ENCODE results near the gene PRSS23. TPM values are rescaled to one million over a fixed set of nuclear protein-coding genes. Genes with fewer than 3 reads are reported as not detected.

Gene PRSS23
- total RNA-seq, 2 experiments from 2014 or later = 0.35 to 0.38 TPM

DNA sequence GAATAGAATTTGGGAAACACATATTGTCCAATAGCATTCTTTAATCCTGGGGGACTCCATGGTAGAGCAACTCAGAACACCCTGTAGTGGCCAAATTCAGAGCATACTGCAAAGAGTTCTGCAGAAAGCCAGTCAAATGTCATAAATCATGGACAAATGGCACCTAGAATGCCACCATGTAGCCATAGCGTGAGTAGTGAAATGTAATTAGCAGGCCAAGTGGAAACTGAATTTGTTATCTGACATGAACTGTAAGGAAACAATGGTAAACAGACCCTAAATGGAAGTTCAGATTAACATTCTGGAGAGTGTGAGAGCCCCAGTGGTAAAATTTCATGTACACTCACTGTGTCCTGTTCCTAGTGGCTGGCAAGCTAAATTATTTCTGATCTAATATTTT is 7.0 kb upstream of the PRSS23 start:
- no peak overlapping the region for H3K27ac Mint-ChIP-seq
- no peaks in the 10 kb centered on the region for H3K9me3 Mint-ChIP-seq
- CTCF ChIA-PET = interaction anchor here (2.4 kb wide), 1 partner anchor 185 kb away, joined by 8 read pairs; no protein-coding TSS in a partner anchor
- no peak for DNase-seq
- H3K36me3 Mint-ChIP-seq (ENCODE audit: low read depth) = no peaks in the 10 kb centered on the region
- intact Hi-C loops (cut with micrococcal nuclease) = no loop called here
- H3K27me3 Mint-ChIP-seq (ENCODE audit: low read depth) = peaks cover 24% of the 10 kb centered on the region
- H3K4me3 Mint-ChIP-seq = no peak overlapping the region
- H3K4me1 Mint-ChIP-seq (ENCODE audit: low read depth) = no peaks in the 10 kb centered on the region

DNA sequence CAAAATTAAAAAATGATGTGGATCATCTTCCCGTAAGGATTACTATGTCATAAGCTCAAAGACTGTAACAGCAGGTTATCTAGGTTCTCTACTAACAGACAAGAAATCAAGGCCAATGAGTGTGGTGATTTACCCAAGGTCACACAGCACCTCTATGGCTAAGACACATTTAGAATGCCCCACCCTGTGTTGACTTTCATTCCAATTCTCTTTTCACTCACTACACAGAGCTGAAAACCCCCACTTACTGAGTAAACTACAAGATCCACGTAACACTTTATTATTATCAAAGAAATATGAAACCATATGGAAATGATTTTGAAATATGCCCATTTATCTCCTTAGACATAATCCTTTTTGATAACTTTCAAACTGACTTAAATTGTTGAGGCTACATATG is 4.8 kb upstream of the PRSS23 start:
- no peaks in the 10 kb centered on the region for H3K36me3 Mint-ChIP-seq (ENCODE audit: low read depth)
- CTCF ChIA-PET = no interaction called here

DNA sequence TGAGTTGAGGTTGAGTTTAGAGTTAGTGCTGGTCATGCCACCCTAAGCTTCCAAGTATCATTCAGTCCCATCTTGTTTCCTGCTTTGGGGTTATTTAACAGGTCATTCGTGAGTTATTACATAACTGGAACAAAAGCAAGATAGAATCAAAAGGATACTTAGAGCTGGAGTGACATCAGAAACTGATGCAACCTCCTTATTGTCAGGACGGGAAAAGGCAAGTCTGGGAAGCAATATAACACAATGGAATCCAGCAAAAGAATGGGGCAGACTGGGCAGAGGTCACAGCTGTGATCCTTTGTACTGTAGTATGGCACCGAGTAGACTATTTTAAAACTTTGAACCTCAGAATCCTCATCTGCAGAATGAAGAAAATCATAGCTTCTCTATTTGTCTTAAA is 4.4 kb upstream of the PRSS23 start:
- CTCF ChIA-PET = no interaction called here
- peaks cover 8% of the 10 kb centered on the region for H3K4me1 Mint-ChIP-seq (ENCODE audit: low read depth)
- peaks cover 36% of the 10 kb centered on the region for H3K27me3 Mint-ChIP-seq (ENCODE audit: low read depth)
- no peak overlapping the region for H3K27ac Mint-ChIP-seq
- no peak overlapping the region for H3K4me3 Mint-ChIP-seq
- intact Hi-C loops (cut with micrococcal nuclease) = no loop called here
- no peak for DNase-seq
- H3K36me3 Mint-ChIP-seq (ENCODE audit: low read depth) = no peaks in the 10 kb centered on the region
- no peaks in the 10 kb centered on the region for H3K9me3 Mint-ChIP-seq

More for the DNA sequence above, 4.8 kb upstream of the PRSS23 start:
- peaks cover 32% of the 10 kb centered on the region for H3K27me3 Mint-ChIP-seq (ENCODE audit: low read depth)
- intact Hi-C loops (cut with micrococcal nuclease) = no loop called here
- peaks cover 4% of the 10 kb centered on the region for H3K4me1 Mint-ChIP-seq (ENCODE audit: low read depth)
- H3K27ac Mint-ChIP-seq = no peak overlapping the region
- H3K9me3 Mint-ChIP-seq = no peaks in the 10 kb centered on the region
- no peak for DNase-seq
- H3K4me3 Mint-ChIP-seq = no peak overlapping the region

DNA sequence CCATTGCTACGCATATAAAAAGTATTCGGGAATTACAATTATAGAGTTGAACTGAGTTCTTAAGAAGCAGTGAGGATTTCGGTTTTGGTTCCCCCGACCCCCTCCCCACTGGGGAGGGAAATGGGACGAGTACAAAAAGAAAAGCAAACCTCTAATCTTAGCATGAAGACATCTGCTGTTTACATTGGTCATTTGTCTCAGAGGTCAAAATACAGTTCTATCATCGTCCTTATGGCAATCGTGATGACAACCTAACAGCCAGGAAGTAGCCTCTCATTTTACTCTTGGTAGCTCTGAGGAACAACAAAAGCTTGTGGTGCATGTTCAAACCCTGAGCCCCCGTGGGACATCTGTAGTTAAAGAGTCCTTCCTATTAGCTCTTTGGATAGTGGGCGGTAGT is 3.2 kb upstream of the PRSS23 start:
- no peak for DNase-seq
- H3K9me3 Mint-ChIP-seq = no peaks in the 10 kb centered on the region
- intact Hi-C loops (cut with micrococcal nuclease) = no loop called here
- H3K36me3 Mint-ChIP-seq (ENCODE audit: low read depth) = no peaks in the 10 kb centered on the region
- no peak overlapping the region for H3K4me3 Mint-ChIP-seq
- H3K27ac Mint-ChIP-seq = no peak overlapping the region
- peaks cover 12% of the 10 kb centered on the region for H3K4me1 Mint-ChIP-seq (ENCODE audit: low read depth)
- CTCF ChIA-PET = interaction anchor here (1.1 kb wide), 1 partner anchor 970 kb away, joined by 4 read pairs; no protein-coding TSS in a partner anchor
- H3K27me3 Mint-ChIP-seq (ENCODE audit: low read depth) = peaks cover 46% of the 10 kb centered on the region

DNA sequence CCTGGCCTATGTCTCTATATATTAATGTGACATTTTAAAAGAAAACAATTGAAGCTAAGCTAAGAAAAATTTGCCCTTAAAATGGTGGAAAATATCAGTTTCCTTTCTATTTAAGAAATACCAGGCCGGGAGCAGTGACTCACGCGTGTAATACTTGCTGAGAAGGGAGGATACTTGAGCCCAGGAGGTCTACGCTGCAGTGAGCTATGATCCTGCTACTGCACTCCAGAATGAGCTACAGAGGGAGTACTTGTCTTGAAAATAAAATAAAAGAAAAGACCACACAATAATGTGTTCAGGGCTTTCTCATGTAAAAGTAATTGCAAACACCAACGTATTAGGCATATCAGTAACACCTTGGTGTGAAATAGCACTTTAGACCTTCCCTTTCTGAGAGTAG is 1.4 kb upstream of the PRSS23 start:
- H3K4me1 Mint-ChIP-seq (ENCODE audit: low read depth) = peaks cover 30% of the 10 kb centered on the region
- no peak overlapping the region for H3K4me3 Mint-ChIP-seq
- H3K27me3 Mint-ChIP-seq (ENCODE audit: low read depth) = peaks cover 49% of the 10 kb centered on the region
- intact Hi-C loops (cut with micrococcal nuclease) = no loop called here
- no peaks in the 10 kb centered on the region for H3K9me3 Mint-ChIP-seq
- no peak overlapping the region for H3K27ac Mint-ChIP-seq
- H3K36me3 Mint-ChIP-seq (ENCODE audit: low read depth) = no peaks in the 10 kb centered on the region
- DNase-seq = no peak
- CTCF ChIA-PET = interaction anchor here (0.7 to 2.3 kb wide), 4 partner anchors 18 to 344 kb away, joined by 3 to 11 read pairs (median 3); no protein-coding TSS in a partner anchor

DNA sequence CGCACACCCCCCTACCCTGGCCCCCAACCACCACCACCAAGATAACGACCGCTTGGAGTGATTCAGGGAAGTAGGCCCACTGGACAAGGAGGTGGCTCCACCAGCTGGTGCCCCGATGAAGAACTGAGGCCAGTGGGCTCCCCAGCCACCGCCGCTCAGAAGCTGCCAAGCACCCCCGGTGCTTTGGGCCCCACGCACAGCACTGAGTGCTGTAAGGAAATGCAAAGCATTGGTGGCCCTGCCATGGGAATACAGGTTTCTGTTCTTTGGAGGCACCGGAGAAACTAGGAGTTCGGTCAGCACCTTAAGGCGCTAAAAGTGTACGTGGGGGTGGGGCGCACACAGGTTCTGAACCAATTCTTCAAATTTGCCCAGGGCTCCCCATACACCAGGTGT is 664 bp upstream of the PRSS23 start:
- H3K27me3 Mint-ChIP-seq (ENCODE audit: low read depth) = peaks cover 53% of the 10 kb centered on the region
- no peak for DNase-seq
- CTCF ChIA-PET = interaction anchor here (0.6 to 2.3 kb wide), 3 partner anchors 191 to 345 kb away, joined by 3 to 11 read pairs (median 3); no protein-coding TSS in a partner anchor
- no peaks in the 10 kb centered on the region for H3K9me3 Mint-ChIP-seq
- no peak overlapping the region for H3K27ac Mint-ChIP-seq
- intact Hi-C loops (cut with micrococcal nuclease) = loop anchor here (5.0 kb wide), 1 partner anchor 192 kb away; no protein-coding TSS in a partner anchor
- H3K4me3 Mint-ChIP-seq = peak overlapping the region; percentile 45
- H3K36me3 Mint-ChIP-seq (ENCODE audit: low read depth) = no peaks in the 10 kb centered on the region
- peaks cover 32% of the 10 kb centered on the region for H3K4me1 Mint-ChIP-seq (ENCODE audit: low read depth)

DNA sequence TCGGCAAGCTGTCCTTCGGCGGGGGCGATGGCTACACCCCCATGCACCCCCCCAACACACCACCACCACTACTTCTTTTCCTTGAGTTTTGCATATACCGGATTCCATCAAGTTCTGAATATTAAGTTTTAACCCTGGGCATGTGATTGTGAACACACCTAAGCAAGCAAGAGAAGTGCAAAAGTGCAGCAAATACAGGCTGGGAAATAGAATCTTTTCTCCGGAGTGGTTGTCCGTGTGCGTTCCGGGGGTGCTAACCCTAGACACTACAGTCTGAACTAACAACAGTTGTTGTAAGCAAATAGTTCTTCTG is 574 bp downstream of the PRSS23 start:
- intact Hi-C loops (cut with micrococcal nuclease) = loop anchor here (5.0 kb wide), 1 partner anchor 194 kb away; no protein-coding TSS in a partner anchor
- H3K27ac Mint-ChIP-seq = no peak overlapping the region
- CTCF ChIA-PET = no interaction called here
- no peak for DNase-seq
- no peaks in the 10 kb centered on the region for H3K36me3 Mint-ChIP-seq (ENCODE audit: low read depth)
- H3K27me3 Mint-ChIP-seq (ENCODE audit: low read depth) = peaks cover 51% of the 10 kb centered on the region
- H3K9me3 Mint-ChIP-seq = no peaks in the 10 kb centered on the region
- H3K4me1 Mint-ChIP-seq (ENCODE audit: low read depth) = peaks cover 42% of the 10 kb centered on the region
- H3K4me3 Mint-ChIP-seq = peak overlapping the region; percentile 70

DNA sequence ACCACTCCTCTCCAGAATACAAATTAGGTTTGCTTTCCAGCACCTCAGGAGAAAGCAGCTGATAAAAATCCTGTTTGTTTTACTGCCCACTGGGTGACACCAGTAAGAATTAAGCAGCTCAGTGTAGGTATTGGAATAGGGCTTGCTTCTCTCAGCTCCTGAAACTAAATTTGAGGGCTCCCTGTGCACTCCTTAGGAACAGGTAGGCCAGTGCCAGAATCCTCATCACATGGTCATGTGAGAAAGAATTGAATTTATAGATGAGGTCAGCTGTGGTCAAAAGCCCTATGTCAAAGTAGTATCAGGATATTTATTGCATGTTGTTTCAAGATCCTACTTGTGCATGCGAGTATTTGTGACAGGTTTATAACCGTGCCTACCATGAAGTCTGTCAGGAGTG is 1.0 kb downstream of the PRSS23 start:
- no peak for DNase-seq
- no peak overlapping the region for H3K4me3 Mint-ChIP-seq
- peaks cover 49% of the 10 kb centered on the region for H3K27me3 Mint-ChIP-seq (ENCODE audit: low read depth)
- intact Hi-C loops (cut with micrococcal nuclease) = loop anchor here (5.0 kb wide), 1 partner anchor 194 kb away; no protein-coding TSS in a partner anchor
- CTCF ChIA-PET = no interaction called here
- no peak overlapping the region for H3K27ac Mint-ChIP-seq
- H3K4me1 Mint-ChIP-seq (ENCODE audit: low read depth) = peaks cover 47% of the 10 kb centered on the region
- H3K9me3 Mint-ChIP-seq = no peaks in the 10 kb centered on the region
- no peaks in the 10 kb centered on the region for H3K36me3 Mint-ChIP-seq (ENCODE audit: low read depth)

DNA sequence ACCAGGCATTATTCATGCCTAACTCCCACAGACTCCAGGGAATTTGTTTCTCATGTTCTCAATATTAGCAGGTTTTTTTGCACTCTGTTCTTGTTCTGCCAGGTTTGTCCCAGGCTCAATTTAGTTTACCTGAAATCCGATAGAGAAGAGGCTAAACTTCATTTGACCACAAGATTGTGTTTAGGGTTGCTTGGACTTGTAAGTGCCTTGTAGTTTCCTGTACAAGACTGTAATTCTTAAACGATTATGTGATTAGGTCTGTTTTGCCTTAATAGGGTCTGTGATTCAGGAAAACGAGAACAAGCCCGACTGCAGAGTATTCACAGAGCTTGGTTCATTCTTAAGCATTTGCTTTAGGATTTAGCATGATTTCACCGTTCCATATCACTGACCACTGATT is 1.8 kb downstream of the PRSS23 start:
- Mint-ChIP-seq H3K4me1 (ENCODE audit: low read depth) (peaks cover 53% of the 10 kb centered on the region), H3K27me3 (ENCODE audit: low read depth) (peaks cover 46% of the 10 kb centered on the region), H3K36me3 (ENCODE audit: low read depth) (no peaks in the 10 kb centered on the region), H3K9me3 (no peaks in the 10 kb centered on the region), H3K27ac (no peak overlapping the region), H3K4me3 (no peak overlapping the region)
- intact Hi-C loops (cut with micrococcal nuclease) = loop anchor here (2.0 to 5.0 kb wide), 2 partner anchors 131 to 195 kb away; no protein-coding TSS in a partner anchor
- CTCF ChIA-PET = interaction anchor here (1.2 kb wide), 1 partner anchor 345 kb away, joined by 3 read pairs; no protein-coding TSS in a partner anchor
- DNase-seq = no peak

DNA sequence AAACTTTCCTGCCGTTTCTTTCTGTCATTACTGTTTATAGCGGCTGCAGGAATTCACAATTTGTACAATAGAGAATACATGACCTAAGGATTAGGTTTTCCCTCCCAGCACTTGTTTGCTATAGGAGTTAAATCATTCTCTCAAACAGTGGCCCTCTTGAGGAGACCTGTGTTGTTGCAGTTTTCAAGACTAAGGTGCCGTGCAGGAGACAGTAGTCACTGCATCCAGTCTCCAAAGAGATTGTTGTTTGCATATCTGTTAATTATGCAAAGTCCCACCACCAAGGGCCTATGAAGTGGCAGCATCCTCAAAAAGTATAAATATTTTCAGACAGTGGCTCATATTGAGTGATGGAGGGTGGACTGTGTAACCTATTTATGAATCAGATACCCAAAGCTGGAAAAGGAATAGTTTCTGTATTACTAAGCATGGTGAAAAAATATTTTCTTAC is 2.3 kb downstream of the PRSS23 start:
- H3K27ac Mint-ChIP-seq = no peak overlapping the region
- peaks cover 53% of the 10 kb centered on the region for H3K4me1 Mint-ChIP-seq (ENCODE audit: low read depth)
- H3K36me3 Mint-ChIP-seq (ENCODE audit: low read depth) = no peaks in the 10 kb centered on the region
- intact Hi-C loops (cut with micrococcal nuclease) = loop anchor here (2.0 to 5.0 kb wide), 2 partner anchors 132 to 195 kb away; no protein-coding TSS in a partner anchor
- H3K9me3 Mint-ChIP-seq = no peaks in the 10 kb centered on the region
- H3K27me3 Mint-ChIP-seq (ENCODE audit: low read depth) = peaks cover 46% of the 10 kb centered on the region
- peak; percentile 38 for DNase-seq
- H3K4me3 Mint-ChIP-seq = no peak overlapping the region
- CTCF ChIA-PET = interaction anchor here (1.2 kb wide), 1 partner anchor 346 kb away, joined by 3 read pairs; no protein-coding TSS in a partner anchor

DNA sequence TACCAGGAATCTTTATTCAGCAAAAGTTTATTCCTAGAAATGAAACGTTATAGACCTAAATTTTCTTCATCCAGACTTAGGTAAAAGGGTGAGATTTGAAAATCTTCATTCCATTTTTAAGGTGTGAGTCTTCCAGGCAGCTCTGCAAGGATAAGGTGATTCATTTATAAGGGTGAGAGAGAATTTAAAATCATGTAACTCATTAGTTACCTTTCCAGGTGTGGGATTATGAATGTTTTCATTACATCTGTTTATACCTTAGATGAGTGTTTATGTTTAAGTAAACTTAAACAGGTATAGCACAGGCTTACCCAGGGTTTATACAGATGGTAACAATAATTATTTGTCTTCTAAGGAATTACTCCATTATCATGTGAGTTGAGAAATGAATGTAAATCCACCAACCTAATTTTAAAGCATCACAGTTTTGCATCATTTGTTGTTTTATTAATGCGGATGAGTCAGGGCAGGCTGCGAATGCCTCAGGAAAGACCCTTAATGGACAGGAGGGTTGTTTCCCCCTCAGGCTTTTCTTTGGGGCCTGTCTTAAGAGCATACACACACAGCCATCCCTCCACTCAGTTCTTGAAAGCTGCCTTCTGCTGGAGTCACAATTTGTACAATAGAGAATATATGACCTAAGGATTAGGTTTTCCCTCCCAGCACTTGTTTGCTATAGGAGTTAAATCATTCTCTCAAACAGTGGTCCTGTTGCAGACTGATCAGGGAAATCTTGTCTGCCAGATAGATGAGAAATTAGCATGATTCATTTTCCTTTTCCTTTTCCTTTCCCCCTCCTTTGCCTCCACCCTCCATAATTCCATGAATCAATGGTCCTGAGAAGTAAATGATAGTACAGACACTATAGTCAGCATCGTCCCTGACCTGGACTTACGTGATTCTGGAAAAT is 3.0 kb downstream of the PRSS23 start:
- intact Hi-C loops (cut with micrococcal nuclease) = loop anchor here (2.0 to 5.0 kb wide), 2 partner anchors 133 to 196 kb away; no protein-coding TSS in a partner anchor
- Mint-ChIP-seq H3K9me3 (no peaks in the 10 kb centered on the region), H3K36me3 (ENCODE audit: low read depth) (no peaks in the 10 kb centered on the region), H3K4me3 (no peak overlapping the region), H3K4me1 (ENCODE audit: low read depth) (peaks cover 53% of the 10 kb centered on the region), H3K27ac (no peak overlapping the region), H3K27me3 (ENCODE audit: low read depth) (peaks cover 46% of the 10 kb centered on the region)
- CTCF ChIA-PET = interaction anchor here (1.2 kb wide), 1 partner anchor 347 kb away, joined by 3 read pairs; no protein-coding TSS in a partner anchor
- no peak for DNase-seq

DNA sequence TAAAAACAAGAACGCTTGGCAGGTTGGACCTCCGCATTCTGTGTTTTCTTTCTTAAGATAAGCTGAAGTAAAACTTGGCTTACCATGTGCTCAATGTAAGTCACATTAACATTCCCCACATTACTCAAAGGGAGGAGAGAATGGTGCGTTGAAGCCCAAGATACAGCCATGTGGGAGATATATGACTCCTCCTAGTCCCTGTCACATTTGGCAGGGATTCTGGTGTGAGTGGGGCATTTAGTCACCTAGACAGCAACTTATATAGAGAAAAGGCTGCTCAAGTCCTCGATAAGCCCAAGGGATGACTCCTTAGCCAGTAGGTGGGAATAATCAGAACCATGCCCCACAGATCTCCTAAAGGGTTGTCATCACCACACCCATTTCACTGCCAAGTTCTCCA is 4.6 kb downstream of the PRSS23 start:
- intact Hi-C loops (cut with micrococcal nuclease) = loop anchor here (5.0 kb wide), 4 partner anchors 198 to 738 kb away; partner anchors contain the start of gene PICALM
- CTCF ChIA-PET = interaction anchor here (1.4 kb wide), 1 partner anchor 512 kb away, joined by 3 read pairs; no protein-coding TSS in a partner anchor
- H3K27ac Mint-ChIP-seq = no peak overlapping the region
- peaks cover 49% of the 10 kb centered on the region for H3K4me1 Mint-ChIP-seq (ENCODE audit: low read depth)
- no peak overlapping the region for H3K4me3 Mint-ChIP-seq
- DNase-seq = no peak
- peaks cover 41% of the 10 kb centered on the region for H3K27me3 Mint-ChIP-seq (ENCODE audit: low read depth)
- no peaks in the 10 kb centered on the region for H3K36me3 Mint-ChIP-seq (ENCODE audit: low read depth)
- no peaks in the 10 kb centered on the region for H3K9me3 Mint-ChIP-seq
